Measurements from ENCODE around the gene ABHD1.
"Not testable (repeated sequence)": the region's sequence is repeated elsewhere in the genome, so short reads cannot be mapped to it uniquely, and the experiment has no call there.

Gene ABHD1

GRCh38 chr2:27111392-27112078 is 12.1 kb upstream of the ABHD1 start:
- not testable (repeated sequence) for H3K9me3 ChIP-seq (ENCODE audit: control insufficient read depth, low read length); H3K4me3 ChIP-seq (ENCODE audit: insufficient read depth, low read depth, low read length); H3K27me3 ChIP-seq (ENCODE audit: control insufficient read depth, insufficient read depth, low read length, poor library complexity, severe bottlenecking); H3K4me1 ChIP-seq (ENCODE audit: control insufficient read depth, insufficient read depth, low read length); H3K27ac ChIP-seq (ENCODE audit: insufficient read depth, low read depth, low read length, poor library complexity, severe bottlenecking); H3K36me3 ChIP-seq (ENCODE audit: control insufficient read depth, insufficient read depth, low read length)
- WGBS, 2 experiments = 95 to 96% methylated on average over 49 of the region's 49 CpGs

GRCh38 chr2:27115519-27115918 is 8.1 kb upstream of the ABHD1 start:
- Histone ChIP-seq H3K27ac (ENCODE audit: insufficient read depth, low read depth, low read length, poor library complexity, severe bottlenecking) (no peak overlapping the region), H3K27me3 (ENCODE audit: control insufficient read depth, insufficient read depth, low read length, poor library complexity, severe bottlenecking) (peaks cover 37% of the 10 kb centered on the region), H3K4me3 (ENCODE audit: insufficient read depth, low read depth, low read length) (no peak overlapping the region), H3K9me3 (ENCODE audit: control insufficient read depth, low read length) (no peaks in the 10 kb centered on the region), H3K36me3 (ENCODE audit: control insufficient read depth, insufficient read depth, low read length) (no peaks in the 10 kb centered on the region), H3K4me1 (ENCODE audit: control insufficient read depth, insufficient read depth, low read length) (peaks cover 7% of the 10 kb centered on the region)
- WGBS, 2 experiments = 80 to 87% methylated on average over 2 of the region's 2 CpGs

GRCh38 chr2:27117995-27118524 is 5.6 kb upstream of the ABHD1 start:
- Histone ChIP-seq H3K4me3 (ENCODE audit: insufficient read depth, low read depth, low read length) (peak overlapping the region; percentile 34), H3K4me1 (ENCODE audit: control insufficient read depth, insufficient read depth, low read length) (peaks cover 10% of the 10 kb centered on the region), H3K9me3 (ENCODE audit: control insufficient read depth, low read length) (no peaks in the 10 kb centered on the region), H3K27me3 (ENCODE audit: control insufficient read depth, insufficient read depth, low read length, poor library complexity, severe bottlenecking) (peaks cover 63% of the 10 kb centered on the region), H3K36me3 (ENCODE audit: control insufficient read depth, insufficient read depth, low read length) (no peaks in the 10 kb centered on the region), H3K27ac (ENCODE audit: insufficient read depth, low read depth, low read length, poor library complexity, severe bottlenecking) (no peak overlapping the region)
- 18 to 22% methylated on average over 14 of the region's 14 CpGs for WGBS, 2 experiments

- Histone ChIP-seq H3K27me3 (ENCODE audit: control insufficient read depth, insufficient read depth, low read length, poor library complexity, severe bottlenecking) (peaks cover 68% of the 10 kb centered on the region), H3K4me3 (ENCODE audit: insufficient read depth, low read depth, low read length) (peak within 1 kb of the TSS; percentile 34), H3K9me3 (ENCODE audit: control insufficient read depth, low read length) (no peaks in the 10 kb centered on the region), H3K4me1 (ENCODE audit: control insufficient read depth, insufficient read depth, low read length) (peaks cover 12% of the 10 kb centered on the region), H3K36me3 (ENCODE audit: control insufficient read depth, insufficient read depth, low read length) (no peaks in the 10 kb centered on the region), H3K27ac (ENCODE audit: insufficient read depth, low read depth, low read length, poor library complexity, severe bottlenecking) (no peak within 1 kb of the TSS)
- WGBS, 2 experiments = 9 to 10% methylated on average over 84 of the region's 84 CpGs
Observed at GRCh38 chr2:27118525-27119329, 4.9 kb upstream of the ABHD1 start, which contains the start of gene CGREF1. TSS of gene CGREF1 (minus strand) at chr2:27119128. CDS start at chr2:27104366, 14,762 bp downstream.

- WGBS, 2 experiments = 83 to 88% methylated on average over 8 of the region's 8 CpGs
- not testable (repeated sequence) for H3K27ac ChIP-seq (ENCODE audit: insufficient read depth, low read depth, low read length, poor library complexity, severe bottlenecking); H3K9me3 ChIP-seq (ENCODE audit: control insufficient read depth, low read length); H3K36me3 ChIP-seq (ENCODE audit: control insufficient read depth, insufficient read depth, low read length)
- Histone ChIP-seq H3K27me3 (ENCODE audit: control insufficient read depth, insufficient read depth, low read length, poor library complexity, severe bottlenecking) (peaks cover 73% of the 10 kb centered on the region), H3K4me3 (ENCODE audit: insufficient read depth, low read depth, low read length) (peak overlapping the region; percentile 34), H3K4me1 (ENCODE audit: control insufficient read depth, insufficient read depth, low read length) (peaks cover 15% of the 10 kb centered on the region)
Observed at GRCh38 chr2:27119330-27119670, 4.3 kb upstream of the ABHD1 start.

GRCh38 chr2:27121906-27122305 is 1.7 kb upstream of the ABHD1 start:
- Histone ChIP-seq H3K4me1 (ENCODE audit: control insufficient read depth, insufficient read depth, low read length) (peaks cover 15% of the 10 kb centered on the region), H3K36me3 (ENCODE audit: control insufficient read depth, insufficient read depth, low read length) (no peaks in the 10 kb centered on the region), H3K4me3 (ENCODE audit: insufficient read depth, low read depth, low read length) (no peak overlapping the region), H3K27ac (ENCODE audit: insufficient read depth, low read depth, low read length, poor library complexity, severe bottlenecking) (no peak overlapping the region), H3K27me3 (ENCODE audit: control insufficient read depth, insufficient read depth, low read length, poor library complexity, severe bottlenecking) (peaks cover 78% of the 10 kb centered on the region), H3K9me3 (ENCODE audit: control insufficient read depth, low read length) (no peaks in the 10 kb centered on the region)
- 72 to 76% methylated on average over 2 of the region's 2 CpGs for WGBS, 2 experiments

- H3K36me3 ChIP-seq (ENCODE audit: control insufficient read depth, insufficient read depth, low read length) = no peaks in the 10 kb centered on the region
- no peaks in the 10 kb centered on the region for H3K9me3 ChIP-seq (ENCODE audit: control insufficient read depth, low read length)
- peaks cover 69% of the 10 kb centered on the region for H3K27me3 ChIP-seq (ENCODE audit: control insufficient read depth, insufficient read depth, low read length, poor library complexity, severe bottlenecking)
- 88 to 90% methylated on average over 7 of the region's 7 CpGs for WGBS, 2 experiments
- H3K4me1 ChIP-seq (ENCODE audit: control insufficient read depth, insufficient read depth, low read length) = peaks cover 14% of the 10 kb centered on the region
- no peak overlapping the region for H3K4me3 ChIP-seq (ENCODE audit: insufficient read depth, low read depth, low read length)
- no peak overlapping the region for H3K27ac ChIP-seq (ENCODE audit: insufficient read depth, low read depth, low read length, poor library complexity, severe bottlenecking)
Observed at GRCh38 chr2:27122791-27123190, 824 bp upstream of the ABHD1 start.

- no peaks in the 10 kb centered on the region for H3K9me3 ChIP-seq (ENCODE audit: control insufficient read depth, low read length)
- peaks cover 8% of the 10 kb centered on the region for H3K4me1 ChIP-seq (ENCODE audit: control insufficient read depth, insufficient read depth, low read length)
- H3K27me3 ChIP-seq (ENCODE audit: control insufficient read depth, insufficient read depth, low read length, poor library complexity, severe bottlenecking) = peaks cover 46% of the 10 kb centered on the region
- H3K4me3 ChIP-seq (ENCODE audit: insufficient read depth, low read depth, low read length) = no peak overlapping the region
- 86 to 90% methylated on average over 3 of the region's 3 CpGs for WGBS, 2 experiments
- H3K36me3 ChIP-seq (ENCODE audit: control insufficient read depth, insufficient read depth, low read length) = no peaks in the 10 kb centered on the region
- no peak overlapping the region for H3K27ac ChIP-seq (ENCODE audit: insufficient read depth, low read depth, low read length, poor library complexity, severe bottlenecking)
Observed at GRCh38 chr2:27125104-27125503, 1.5 kb downstream of the ABHD1 start.

- H3K9me3 ChIP-seq (ENCODE audit: control insufficient read depth, low read length) = no peaks in the 10 kb centered on the region
- no peak overlapping the region for H3K4me3 ChIP-seq (ENCODE audit: insufficient read depth, low read depth, low read length)
- H3K27me3 ChIP-seq (ENCODE audit: control insufficient read depth, insufficient read depth, low read length, poor library complexity, severe bottlenecking) = peaks cover 34% of the 10 kb centered on the region
- H3K4me1 ChIP-seq (ENCODE audit: control insufficient read depth, insufficient read depth, low read length) = peaks cover 8% of the 10 kb centered on the region
- WGBS, 2 experiments = 68 to 69% methylated on average over 5 of the region's 5 CpGs
- H3K27ac ChIP-seq (ENCODE audit: insufficient read depth, low read depth, low read length, poor library complexity, severe bottlenecking) = no peak overlapping the region
- no peaks in the 10 kb centered on the region for H3K36me3 ChIP-seq (ENCODE audit: control insufficient read depth, insufficient read depth, low read length)
Observed at GRCh38 chr2:27126252-27126710, 2.7 kb downstream of the ABHD1 start.

All from ectodermal cell (in vitro differentiated cells).